Measurements from ENCODE around the gene DRD1. TPM values are rescaled to one million over a fixed set of nuclear protein-coding genes. Genes with fewer than 3 reads are reported as not detected.

The DRD1 gene
- total RNA-seq, 1 donor from 2014 or later, result not detected

DNA sequence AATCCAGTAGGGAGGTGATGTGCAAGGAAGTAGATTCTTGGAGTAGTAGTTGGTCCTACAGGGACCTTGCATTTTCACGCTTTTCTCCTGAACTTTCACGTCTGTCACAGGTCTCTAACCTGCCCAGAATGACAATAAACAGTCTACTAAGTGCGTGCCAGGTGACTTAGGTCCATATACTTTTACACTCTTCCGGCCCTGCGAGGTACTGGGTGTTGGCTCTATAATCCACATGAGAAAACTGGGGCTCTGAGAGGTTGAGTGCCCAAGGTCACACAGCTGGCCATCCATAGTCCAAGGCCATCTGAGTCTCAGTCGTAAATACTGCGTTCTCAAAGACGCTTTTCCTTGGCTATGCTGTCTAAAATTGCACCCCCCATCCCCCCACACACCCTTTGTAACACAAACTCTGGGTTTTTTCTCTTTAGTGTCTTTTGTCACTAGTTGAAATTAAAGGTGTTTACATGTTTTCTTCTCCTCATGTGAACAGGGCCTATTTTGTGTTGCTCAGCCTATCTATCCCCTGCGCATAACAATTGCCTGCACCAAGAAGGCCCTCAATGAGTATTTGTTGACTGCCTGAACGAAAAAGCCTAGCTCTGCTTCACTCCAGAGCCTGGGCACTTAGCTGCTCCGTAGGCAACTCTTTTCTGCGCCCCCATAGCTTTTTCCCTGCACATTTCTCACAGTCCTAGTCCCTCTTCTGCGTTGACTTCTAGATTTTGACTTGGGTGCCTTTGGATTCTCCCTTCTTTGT is 35.3 kb upstream of the DRD1 start:
- peaks cover 27% of the 10 kb centered on the region for H3K36me3 Mint-ChIP-seq (ENCODE audit: low read depth)
- peaks cover 28% of the 10 kb centered on the region for H3K27me3 Mint-ChIP-seq (ENCODE audit: low read depth)
- peak overlapping the region; percentile 94 for H3K4me3 Mint-ChIP-seq
- H3K9me3 Mint-ChIP-seq, result no peaks in the 10 kb centered on the region
- peak overlapping the region; percentile 54 for H3K27ac Mint-ChIP-seq (ENCODE audit: unreplicated experiment)
- DNase-seq (ENCODE audit: low read depth, low spot score), result no peak
- H3K4me1 Mint-ChIP-seq, result peaks cover 29% of the 10 kb centered on the region
- TF ChIP-seq, protein P1, sequence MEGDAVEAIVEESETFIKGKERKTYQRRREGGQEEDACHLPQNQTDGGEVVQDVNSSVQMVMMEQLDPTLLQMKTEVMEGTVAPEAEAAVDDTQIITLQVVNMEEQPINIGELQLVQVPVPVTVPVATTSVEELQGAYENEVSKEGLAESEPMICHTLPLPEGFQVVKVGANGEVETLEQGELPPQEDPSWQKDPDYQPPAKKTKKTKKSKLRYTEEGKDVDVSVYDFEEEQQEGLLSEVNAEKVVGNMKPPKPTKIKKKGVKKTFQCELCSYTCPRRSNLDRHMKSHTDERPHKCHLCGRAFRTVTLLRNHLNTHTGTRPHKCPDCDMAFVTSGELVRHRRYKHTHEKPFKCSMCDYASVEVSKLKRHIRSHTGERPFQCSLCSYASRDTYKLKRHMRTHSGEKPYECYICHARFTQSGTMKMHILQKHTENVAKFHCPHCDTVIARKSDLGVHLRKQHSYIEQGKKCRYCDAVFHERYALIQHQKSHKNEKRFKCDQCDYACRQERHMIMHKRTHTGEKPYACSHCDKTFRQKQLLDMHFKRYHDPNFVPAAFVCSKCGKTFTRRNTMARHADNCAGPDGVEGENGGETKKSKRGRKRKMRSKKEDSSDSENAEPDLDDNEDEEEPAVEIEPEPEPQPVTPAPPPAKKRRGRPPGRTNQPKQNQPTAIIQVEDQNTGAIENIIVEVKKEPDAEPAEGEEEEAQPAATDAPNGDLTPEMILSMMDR (conservative IDR thresholded peaks at IDR 0.05), result no peak

DNA sequence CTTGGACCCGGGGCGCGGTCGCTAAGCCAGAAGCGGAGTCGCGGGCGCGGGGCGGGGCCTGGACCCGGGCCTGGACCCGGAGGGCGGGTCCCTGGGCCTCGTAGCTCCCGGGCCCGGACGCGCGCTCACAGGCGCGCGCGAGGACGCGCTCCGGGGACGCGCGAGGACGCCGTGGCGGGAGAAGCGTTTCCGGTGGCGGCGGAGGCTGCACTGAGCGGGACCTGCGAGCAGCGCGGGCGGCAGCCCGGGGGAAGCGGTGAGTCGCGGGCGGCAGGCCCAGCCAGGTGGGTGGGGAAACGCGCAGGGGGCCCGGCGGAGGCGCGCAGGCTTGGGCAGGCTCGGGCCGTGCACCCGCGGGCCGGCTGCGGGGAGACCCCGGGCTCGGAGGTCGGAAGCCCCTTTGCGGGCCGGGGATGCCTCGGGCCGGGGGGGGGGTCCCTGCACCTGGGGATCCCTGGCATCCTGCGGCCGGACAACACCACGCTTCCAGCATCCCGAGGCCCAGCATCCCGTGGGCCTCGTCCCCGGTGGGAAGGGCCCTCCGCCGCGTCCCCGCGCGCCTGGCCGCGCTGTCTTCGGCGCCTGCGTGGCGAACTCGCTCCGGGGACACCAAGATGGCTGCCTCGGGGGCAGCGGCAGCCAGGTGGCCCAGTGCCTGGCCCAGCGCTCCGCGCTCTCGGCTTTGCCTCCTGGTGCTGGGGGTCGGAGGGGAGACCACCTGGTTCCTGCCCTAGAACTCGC is 34.6 kb upstream of the DRD1 start, which contains the start of gene SFXN1:
Gene SFXN1 (plus strand): TSS at position 177 of the 741 bp plus-strand sequence. CDS start 13,544 bp downstream, outside the sequence.
- peak within 1 kb of the TSS; percentile 54 for H3K27ac Mint-ChIP-seq (ENCODE audit: unreplicated experiment)
- peaks cover 29% of the 10 kb centered on the region for H3K4me1 Mint-ChIP-seq
- peak; percentile 70 for DNase-seq (ENCODE audit: low read depth, low spot score)
- H3K36me3 Mint-ChIP-seq (ENCODE audit: low read depth), result peaks cover 23% of the 10 kb centered on the region
- TF ChIP-seq, protein P1 (conservative IDR thresholded peaks at IDR 0.05), result no peak
- no peaks in the 10 kb centered on the region for H3K9me3 Mint-ChIP-seq
- H3K4me3 Mint-ChIP-seq, result peak within 1 kb of the TSS; percentile 94
- H3K27me3 Mint-ChIP-seq (ENCODE audit: low read depth), result peaks cover 34% of the 10 kb centered on the region

DNA sequence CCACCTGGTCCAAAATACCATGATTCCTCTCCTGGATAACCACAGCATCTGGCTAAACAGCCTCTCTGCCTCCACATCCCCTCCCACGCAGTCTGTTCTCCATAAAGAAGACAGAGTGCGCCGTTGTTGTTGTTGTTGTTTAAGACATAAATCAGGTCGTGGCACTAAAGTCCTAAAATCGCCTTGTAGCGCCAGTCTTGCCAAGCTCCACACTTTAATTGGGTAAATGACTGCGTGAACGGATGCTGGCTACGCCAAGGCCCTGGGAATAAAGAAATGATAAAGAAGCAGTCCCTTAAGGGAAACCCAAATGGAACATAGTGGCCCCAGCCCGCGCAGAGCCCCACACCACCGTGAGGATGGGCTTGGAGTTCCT is 34.0 kb upstream of the DRD1 start:
- no peak overlapping the region for H3K27ac Mint-ChIP-seq (ENCODE audit: unreplicated experiment)
- H3K4me3 Mint-ChIP-seq, result peak overlapping the region; percentile 90
- H3K9me3 Mint-ChIP-seq, result no peaks in the 10 kb centered on the region
- peaks cover 29% of the 10 kb centered on the region for H3K4me1 Mint-ChIP-seq
- TF ChIP-seq, protein P1 (conservative IDR thresholded peaks at IDR 0.05), result no peak
- DNase-seq (ENCODE audit: low read depth, low spot score), result no peak
- peaks cover 34% of the 10 kb centered on the region for H3K27me3 Mint-ChIP-seq (ENCODE audit: low read depth)
- peaks cover 18% of the 10 kb centered on the region for H3K36me3 Mint-ChIP-seq (ENCODE audit: low read depth)

DNA sequence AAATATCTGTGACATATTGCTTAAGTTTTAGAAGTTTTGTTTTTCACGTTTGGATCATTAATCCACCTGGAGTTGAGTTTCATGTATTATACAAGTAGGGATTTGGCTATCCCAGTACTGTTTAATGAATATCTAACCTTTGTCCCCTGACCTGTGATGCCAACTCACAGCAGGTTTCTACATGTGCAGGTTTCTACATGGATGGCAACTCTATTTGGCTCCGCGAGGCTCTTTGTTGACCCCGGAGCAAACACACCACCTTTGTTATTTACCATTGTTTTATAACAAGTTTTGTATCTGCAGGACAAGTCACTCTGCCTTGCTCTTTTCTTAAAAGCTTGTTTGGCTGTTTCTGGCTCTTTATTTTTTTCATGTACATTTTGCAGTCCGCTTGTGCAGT is 33.5 kb upstream of the DRD1 start:
- Mint-ChIP-seq H3K4me3 (peak overlapping the region; percentile 90), H3K27ac (ENCODE audit: unreplicated experiment) (no peak overlapping the region), H3K9me3 (no peaks in the 10 kb centered on the region), H3K27me3 (ENCODE audit: low read depth) (peaks cover 39% of the 10 kb centered on the region), H3K4me1 (peaks cover 29% of the 10 kb centered on the region), H3K36me3 (ENCODE audit: low read depth) (peaks cover 13% of the 10 kb centered on the region)
- TF ChIP-seq, protein P1 (conservative IDR thresholded peaks at IDR 0.05), result no peak
- DNase-seq (ENCODE audit: low read depth, low spot score), result no peak

DNA sequence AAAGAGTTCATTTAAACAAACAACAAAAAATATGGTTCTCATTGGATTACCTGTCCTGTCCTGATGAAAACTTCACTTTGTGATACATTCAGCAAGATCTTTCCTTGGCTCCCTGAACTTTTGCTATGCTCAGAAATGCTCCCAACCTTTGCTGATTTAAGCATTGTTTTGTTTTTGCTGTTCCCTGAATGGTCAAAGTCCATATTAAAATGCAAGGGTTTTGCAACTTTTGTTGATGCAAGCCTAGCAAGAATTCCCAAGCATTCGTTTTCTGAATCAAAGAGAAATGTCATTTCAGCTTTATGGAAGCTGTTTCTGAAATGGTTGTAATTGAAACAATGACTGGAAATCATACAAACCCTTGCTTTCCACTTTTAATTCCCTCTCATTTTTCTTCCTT is 31.3 kb upstream of the DRD1 start:
- H3K27ac Mint-ChIP-seq (ENCODE audit: unreplicated experiment), result no peak overlapping the region
- TF ChIP-seq, protein P1 (conservative IDR thresholded peaks at IDR 0.05), result no peak
- no peak overlapping the region for H3K4me3 Mint-ChIP-seq
- no peaks in the 10 kb centered on the region for H3K9me3 Mint-ChIP-seq
- H3K4me1 Mint-ChIP-seq, result peaks cover 23% of the 10 kb centered on the region
- DNase-seq (ENCODE audit: low read depth, low spot score), result no peak
- H3K27me3 Mint-ChIP-seq (ENCODE audit: low read depth), result peaks cover 42% of the 10 kb centered on the region
- H3K36me3 Mint-ChIP-seq (ENCODE audit: low read depth), result no peaks in the 10 kb centered on the region
